Psoas muscle (tissue), 8 donors: ENCODE results near the gene ALKBH4. TPM values are rescaled to one million over a fixed set of nuclear protein-coding genes. Genes with fewer than 3 reads are reported as not detected.
"Not testable (repeated sequence)": the region's sequence is repeated elsewhere in the genome, so short reads cannot be mapped to it uniquely, and the experiment has no call there.

Source experiments
- ATAC-seq, 4 donors: fragments of 200-7000 bp; cut with Tn5 transposase; one replicate each; pipeline ENCODE4 v1.9.1; 2020; ENCODE audit warnings: moderate library complexity in 3 of 4, mild to moderate bottlenecking in 2 of 4
- DNase-seq, 2 donors: peaks; one replicate each; pipeline ENCODE4 v3.0.0-alpha.2; 2020
- H3K27ac ChIP-seq: fragments of 200-600 bp; one replicate; pipeline ENCODE4 v1.8.0; 2022
- H3K27me3 ChIP-seq, 3 donors: fragments of 200-600 bp in 1 of 3; one replicate each; pipeline versions ENCODE4 v1.6.1 to v1.8.0; 2013 to 2022; ENCODE audit warnings: low read length in 2 of 3, mild to moderate bottlenecking in 2 of 3, moderate library complexity in 1 of 3; ENCODE audit not compliant: insufficient read depth in 3 of 3
- H3K36me3 ChIP-seq, 2 donors: fragments of 200-600 bp in 1 of 2; one replicate each; pipeline versions ENCODE4 v1.6.1 to v1.8.0; 2013 to 2022; ENCODE audit warnings: low read depth in 1 of 2, mild to moderate bottlenecking in 1 of 2, moderate library complexity in 1 of 2; ENCODE audit not compliant: insufficient read depth in 1 of 2
- H3K4me1 ChIP-seq: fragments of 200-600 bp; one replicate; pipeline ENCODE4 v1.8.0; 2022
- H3K4me3 ChIP-seq: fragments of 200-600 bp; one replicate; pipeline ENCODE4 v1.8.0; 2022; ENCODE audit warnings: mild to moderate bottlenecking
- H3K9me3 ChIP-seq: fragments of 200-600 bp; one replicate; pipeline ENCODE4 v1.8.0; 2022
- WGBS, 3 donors: extraction: QIAGEN DNeasy Blood & Tissue Kit; methylation state at CpG; one replicate each; pipeline versions ENCODE4 v1.1.6 to v1.1.7; 2013; 5-methylcytosine and 5-hydroxymethylcytosine counted together
- intact Hi-C, 2 donors: fragments of 100-400 bp; cut with DNase I; formaldehyde crosslinking; loops; one replicate each; pipeline versions ENCODE4 v1.11.0 to v1.14.2; 2022
- polyA plus RNA-seq, 3 donors: library from polyadenylated mRNA; stranded (reverse); fragments of 200-250 nt; gene quantifications; one replicate each; pipeline ENCODE4 v1.2.3, GENCODE V29; 2013
- total RNA-seq, 4 donors: library from RNA; stranded (reverse); fragmentation: NEBNext Ultra II Directional in 2 of 4; extraction: Animal tissue kit (Norgen Biotek cat#: 25700) in 2 of 4; gene quantifications; one replicate each; pipeline versions ENCODE4 v1.2.1 to v1.2.4, GENCODE V29; 2021 to 2023
- TF ChIP-seq, protein P1 (sequence below): fragments of 200-600 bp; IDR thresholded peaks from one replicate; pipeline ENCODE4 v1.8.0; 2022; ENCODE audit warnings: antibody characterized with exemption
- donor health status: healthy with polysubstance abuse.
- donor health status: DM: no; HTN: no; CAD: no; lungs with moderate emphysema.
- donor health status: Bipolar disorder and iron deficiency.
- donor health status: healthy.
- donor health status: DM: yes; HTN: yes; CAD: no.
- donor health status: DM: no; HTN: no; CAD: no.
- donor health status: DM: no; HTN: no; CAD: no.
- donor health status: DM: yes; HTN: yes; CAD: no.

Gene ALKBH4
- total and polyA plus RNA-seq, 7 donors = 2.7 to 11.1 (median 8.2) TPM

DNA sequence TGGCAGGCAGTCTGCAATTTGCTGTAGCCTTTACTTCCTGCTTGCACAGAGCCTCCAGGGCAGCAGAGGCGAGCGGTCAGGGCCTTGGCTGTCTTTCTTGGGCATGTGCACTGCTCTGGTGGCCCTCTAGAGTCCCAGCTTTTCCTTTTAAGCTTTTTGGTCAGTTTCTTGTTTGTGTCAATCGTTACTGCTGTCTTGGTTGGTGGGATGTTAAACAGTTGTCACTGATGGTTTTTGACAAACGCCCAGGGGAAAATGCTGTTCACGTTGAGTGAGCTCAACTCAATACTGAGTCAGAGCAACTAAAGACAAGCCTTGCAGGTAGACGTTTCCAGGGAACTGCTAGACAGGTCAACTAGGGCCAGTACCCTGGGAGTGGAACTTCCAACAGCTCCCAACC is 54.5 kb downstream of the ALKBH4 start:
- peaks cover 10% of the 10 kb centered on the region for H3K4me1 ChIP-seq
- TF ChIP-seq, protein P1, sequence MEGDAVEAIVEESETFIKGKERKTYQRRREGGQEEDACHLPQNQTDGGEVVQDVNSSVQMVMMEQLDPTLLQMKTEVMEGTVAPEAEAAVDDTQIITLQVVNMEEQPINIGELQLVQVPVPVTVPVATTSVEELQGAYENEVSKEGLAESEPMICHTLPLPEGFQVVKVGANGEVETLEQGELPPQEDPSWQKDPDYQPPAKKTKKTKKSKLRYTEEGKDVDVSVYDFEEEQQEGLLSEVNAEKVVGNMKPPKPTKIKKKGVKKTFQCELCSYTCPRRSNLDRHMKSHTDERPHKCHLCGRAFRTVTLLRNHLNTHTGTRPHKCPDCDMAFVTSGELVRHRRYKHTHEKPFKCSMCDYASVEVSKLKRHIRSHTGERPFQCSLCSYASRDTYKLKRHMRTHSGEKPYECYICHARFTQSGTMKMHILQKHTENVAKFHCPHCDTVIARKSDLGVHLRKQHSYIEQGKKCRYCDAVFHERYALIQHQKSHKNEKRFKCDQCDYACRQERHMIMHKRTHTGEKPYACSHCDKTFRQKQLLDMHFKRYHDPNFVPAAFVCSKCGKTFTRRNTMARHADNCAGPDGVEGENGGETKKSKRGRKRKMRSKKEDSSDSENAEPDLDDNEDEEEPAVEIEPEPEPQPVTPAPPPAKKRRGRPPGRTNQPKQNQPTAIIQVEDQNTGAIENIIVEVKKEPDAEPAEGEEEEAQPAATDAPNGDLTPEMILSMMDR = no peak
- H3K36me3 ChIP-seq = peaks cover 6 to 93% of the 10 kb centered on the region in 2 donors
- no peaks in the 10 kb centered on the region for H3K27me3 ChIP-seq
- ATAC-seq = no peak
- DNase-seq = no peak
- H3K4me3 ChIP-seq = no peak overlapping the region
- H3K9me3 ChIP-seq = no peaks in the 10 kb centered on the region
- no peak overlapping the region for H3K27ac ChIP-seq
- intact Hi-C loops = loop anchor here (5.0 kb wide), 2 partner anchors 42 to 52 kb away; partner anchors contain the start of genes ALKBH4 (in 1 of the 2) and LRWD1 (in 1 of the 2)
- WGBS, 3 donors = 70 to 73% (median 71%) methylated on average over 6 of the region's 6 CpGs

DNA sequence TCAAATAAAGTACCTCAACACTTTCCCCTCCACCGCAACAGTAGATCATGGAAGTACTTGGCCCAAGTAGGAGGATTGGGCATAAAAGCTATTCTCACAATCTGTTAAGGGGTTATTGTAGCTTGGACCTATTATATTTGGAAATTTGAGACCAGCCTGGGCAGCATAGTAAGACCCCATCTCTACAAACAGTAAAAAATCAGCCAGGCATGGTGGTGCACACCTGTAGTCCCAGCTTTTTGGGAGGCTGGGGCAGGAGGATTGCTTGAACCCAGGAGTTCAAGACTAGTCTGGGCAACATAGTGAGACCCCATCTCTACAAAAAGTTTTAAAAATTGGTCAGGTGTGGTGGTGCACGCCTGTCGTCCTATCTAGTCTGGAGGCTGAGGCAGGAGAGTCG is 55.3 kb downstream of the ALKBH4 start:
- intact Hi-C loops = no loop called here
- TF ChIP-seq, protein P1 = no peak
- Histone ChIP-seq H3K4me3 (no peak overlapping the region), H3K4me1 (peaks cover 10% of the 10 kb centered on the region), H3K27ac (no peak overlapping the region), H3K27me3 (no peaks in the 10 kb centered on the region), H3K9me3 (no peaks in the 10 kb centered on the region), H3K36me3 (peaks cover 6 to 93% of the 10 kb centered on the region in 2 donors)
- 97 to 99% (median 98%) methylated on average over 4 of the region's 4 CpGs for WGBS, 3 donors
- ATAC-seq = no peak
- no peak for DNase-seq

DNA sequence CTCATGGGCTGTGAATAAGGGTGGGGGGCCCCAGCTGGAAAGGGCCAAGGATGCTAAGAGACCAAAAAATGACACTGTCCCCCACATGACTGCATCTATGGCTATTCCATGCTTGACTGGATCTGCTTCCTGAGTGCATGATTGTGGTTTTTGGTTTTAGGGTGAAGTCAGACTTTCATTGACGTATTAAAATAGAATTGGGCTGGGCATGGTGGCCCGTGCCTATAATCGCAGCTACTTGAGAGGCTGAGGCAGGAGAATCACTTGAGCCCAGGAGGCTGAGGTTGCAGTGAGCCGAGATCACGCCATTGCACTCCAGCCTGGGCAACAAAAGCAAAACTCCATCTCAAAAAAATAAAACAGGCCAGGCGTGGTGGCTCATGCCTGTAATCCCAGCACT is 56.1 kb downstream of the ALKBH4 start:
- intact Hi-C loops, DNase-seq: not testable (repeated sequence)

DNA sequence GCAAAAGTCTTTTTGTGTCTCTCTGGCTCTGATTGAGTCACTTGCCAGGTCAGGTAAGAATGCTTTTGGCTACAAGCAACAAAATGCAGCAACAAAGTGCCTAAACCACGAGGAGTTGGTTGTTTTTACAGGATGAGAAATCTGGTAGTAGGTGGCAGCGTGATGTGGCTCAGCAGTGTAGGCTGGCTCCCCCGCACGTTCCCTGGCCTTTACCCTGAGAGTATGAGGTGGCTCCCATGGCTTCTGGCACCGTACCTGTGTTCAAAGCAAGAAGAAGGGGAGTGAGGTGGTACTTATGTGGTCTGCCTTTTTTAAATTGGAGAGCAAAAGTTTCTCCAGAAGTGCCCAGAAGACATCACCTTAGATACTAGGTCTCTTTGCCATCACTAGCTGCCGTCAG is 56.8 kb downstream of the ALKBH4 start:
- Histone ChIP-seq H3K4me3 (no peak overlapping the region), H3K36me3 (peaks cover 6 to 96% of the 10 kb centered on the region in 2 donors), H3K4me1 (peaks cover 8% of the 10 kb centered on the region), H3K27ac (no peak overlapping the region), H3K27me3 (no peaks in the 10 kb centered on the region), H3K9me3 (no peaks in the 10 kb centered on the region)
- intact Hi-C loops = no loop called here
- ATAC-seq (no peak), DNase-seq (no peak)
- TF ChIP-seq, protein P1 = no peak
- 91 to 96% (median 92%) methylated on average over 6 of the region's 6 CpGs for WGBS, 3 donors

More for the DNA sequence above, 56.1 kb downstream of the ALKBH4 start:
- ATAC-seq, H3K27ac ChIP-seq, H3K9me3 ChIP-seq, H3K4me3 ChIP-seq, H3K27me3 ChIP-seq: not testable (repeated sequence)
- Histone ChIP-seq H3K4me1 (peaks cover 10% of the 10 kb centered on the region), H3K36me3 (peaks cover 6 to 94% of the 10 kb centered on the region in 2 donors)
- 92 to 98% (median 95%) methylated on average over 6 of the region's 6 CpGs for WGBS, 3 donors

Other genes starting within 250 kb of the ALKBH4 start
- gene SH2B2, start 178.0 kb downstream of the ALKBH4 start, total RNA-seq = 10 to 100 TPM; 26.2 to 36.3 (median 29.0) TPM
- gene SH2B2, start 178.0 kb downstream of the ALKBH4 start, polyA plus RNA-seq = 10 to 100 TPM; 13.1 to 27.3 (median 18.6) TPM
- not detected for gene SPDYE6, start 108.4 kb downstream of the ALKBH4 start, total RNA-seq
- gene SPDYE6, start 108.4 kb downstream of the ALKBH4 start, polyA plus RNA-seq = under 1 TPM; 0.05 to 0.08 (median 0.08) TPM
- gene PRKRIP1, start 68.5 kb downstream of the ALKBH4 start, total RNA-seq = 10 to 100 TPM in 3 of 4 donors, 1 to 10 TPM in 1; 9.7 to 20.1 (median 13.2) TPM
- gene PRKRIP1, start 68.5 kb downstream of the ALKBH4 start, polyA plus RNA-seq = 10 to 100 TPM; 13.1 to 20.4 (median 15.9) TPM
- gene ORAI2, start 31.3 kb downstream of the ALKBH4 start, total RNA-seq = 1 to 10 TPM; 1.9 to 4.4 (median 2.9) TPM
- 1 to 10 TPM; 1.3 to 3.6 (median 1.5) TPM for gene ORAI2, start 31.3 kb downstream of the ALKBH4 start, polyA plus RNA-seq
- 10 to 100 TPM; 10.4 to 15.6 (median 12.5) TPM for gene LRWD1, start 121 bp upstream of the ALKBH4 start, total RNA-seq
- gene LRWD1, start 121 bp upstream of the ALKBH4 start, polyA plus RNA-seq = 10 to 100 TPM; 19.6 to 40.9 (median 27.2) TPM
- 100 to 1,000 TPM in 1 of 4 donors, 10 to 100 TPM in 3; 55.9 to 101 (median 68.2) TPM for gene POLR2J, start 14.1 kb upstream of the ALKBH4 start, total RNA-seq
- 100 to 1,000 TPM; 115 to 229 (median 166) TPM for gene POLR2J, start 14.1 kb upstream of the ALKBH4 start, polyA plus RNA-seq
- gene RASA4B, start 52.9 kb upstream of the ALKBH4 start, total RNA-seq = 100 to 1,000 TPM in 1 of 4 donors, 10 to 100 TPM in 3; 85.1 to 139 (median 88.8) TPM
- 100 to 1,000 TPM in 1 of 3 donors, 10 to 100 TPM in 2; 29.5 to 116 (median 49.0) TPM for gene RASA4B, start 52.9 kb upstream of the ALKBH4 start, polyA plus RNA-seq
- 10 to 100 TPM in 1 of 4 donors, 1 to 10 TPM in 3; 1.7 to 11.1 (median 4.3) TPM for gene UPK3BL2, start 78.8 kb upstream of the ALKBH4 start, total RNA-seq
- gene UPK3BL2, start 78.8 kb upstream of the ALKBH4 start, polyA plus RNA-seq = 1 to 10 TPM in 2 of 3 donors, under 1 TPM in 1; 0.88 to 6.2 (median 2.4) TPM
- not detected for gene SPDYE2, start 86.4 kb upstream of the ALKBH4 start, total RNA-seq
- under 1 TPM; 0.05 to 0.13 (median 0.10) TPM for gene SPDYE2, start 86.4 kb upstream of the ALKBH4 start, polyA plus RNA-seq
- 10 to 100 TPM in 2 of 4 donors, 1 to 10 TPM in 2; 9.3 to 14.6 (median 11.1) TPM for gene POLR2J3, start 107.7 kb upstream of the ALKBH4 start, total RNA-seq
- 10 to 100 TPM; 35.4 to 85.3 (median 46.0) TPM for gene POLR2J3, start 107.7 kb upstream of the ALKBH4 start, polyA plus RNA-seq
- gene RASA4, start 151.9 kb upstream of the ALKBH4 start, total RNA-seq = 100 to 1,000 TPM; 185 to 266 (median 193) TPM
- gene RASA4, start 151.9 kb upstream of the ALKBH4 start, polyA plus RNA-seq = 100 to 1,000 TPM in 2 of 3 donors, 10 to 100 TPM in 1; 83.1 to 270 (median 107) TPM
- gene UPK3BL1, start 177.9 kb upstream of the ALKBH4 start, total RNA-seq = 1 to 10 TPM; 1.9 to 8.0 (median 6.8) TPM
- gene UPK3BL1, start 177.9 kb upstream of the ALKBH4 start, polyA plus RNA-seq = 10 to 100 TPM; 11.7 to 18.3 (median 14.6) TPM
- gene SPDYE2B, start 185.5 kb upstream of the ALKBH4 start, total RNA-seq = not detected
- gene SPDYE2B, start 185.5 kb upstream of the ALKBH4 start, polyA plus RNA-seq = not detected
- 1 to 10 TPM; 1.4 to 5.0 (median 3.3) TPM for gene POLR2J2, start 206.8 kb upstream of the ALKBH4 start, total RNA-seq
- 1 to 10 TPM; 1.3 to 1.9 (median 1.6) TPM for gene POLR2J2, start 206.8 kb upstream of the ALKBH4 start, polyA plus RNA-seq